PC-3 (cell line): ENCODE data around the gene PPP1R36. TPM values are rescaled to one million over a fixed set of nuclear protein-coding genes. Genes with fewer than 3 reads are reported as not detected.
"Not testable (repeated sequence)": the region's sequence is repeated elsewhere in the genome, so short reads cannot be mapped to it uniquely, and the experiment has no call there.

Source experiments
- ATAC-seq: fragments of 200-7000 bp; cut with Tn5 transposase; 2 replicates; pipeline ENCODE4 v1.9.1; 2020; ENCODE audit warnings: mild to moderate bottlenecking, moderate library complexity
- BruUV-seq: library from RNA; stranded (reverse); fragments of 400-500 nt; replicated peaks from 2 replicates; lab custom pipeline; 2021; lab: Mats Ljungman, UMichigan
- CTCF ChIA-PET: fragments of 300-600 bp; sonication (Branson Sonifier 250); formaldehyde crosslinking; loops from one replicate; lab custom pipeline; 2022; ENCODE audit warnings: antibody characterized with exemption; lab: Charles Lee
- POLR2A ChIA-PET: fragments of 300-600 bp; sonication (Branson Sonifier 250); formaldehyde crosslinking; loops from one replicate; lab custom pipeline; 2022; ENCODE audit warnings: antibody characterized with exemption; ENCODE audit not compliant: unreplicated experiment; lab: Charles Lee
- DNase-seq: peaks from one replicate; pipeline ENCODE4 v3.0.0-alpha.2; 2015
- H2AFZ ChIP-seq: fragments of 300-600 bp; sonication (generic); 2 replicates; pipeline ENCODE4 v1.6.0; 2016; ENCODE audit warnings: antibody characterized with exemption, low read length
- H3F3A ChIP-seq: fragments of 300-600 bp; sonication (generic); one replicate; pipeline ENCODE4 v1.6.0; 2017; ENCODE audit warnings: antibody characterized with exemption, low read length, control low read depth, mild to moderate bottlenecking; ENCODE audit not compliant: unreplicated experiment
- H3K27ac ChIP-seq: fragments of 300-600 bp; sonication (generic); 2 replicates; pipeline ENCODE4 v1.5.1; 2016; ENCODE audit warnings: mild to moderate bottlenecking, low read length
- H3K27me3 ChIP-seq: fragments of 300-600 bp; sonication (generic); 2 replicates; pipeline ENCODE4 v1.6.1; 2016; ENCODE audit warnings: low read length, mixed read lengths
- H3K36me3 ChIP-seq: fragments of 300-600 bp; sonication (generic); 2 replicates; pipeline ENCODE4 v1.6.1; 2016; ENCODE audit warnings: low read depth, mixed run types, low read length, mixed read lengths
- H3K4me1 ChIP-seq: fragments of 300-600 bp; sonication (generic); 2 replicates; pipeline ENCODE4 v1.5.1; 2016; ENCODE audit warnings: low read length; ENCODE audit not compliant: insufficient read depth
- H3K4me2 ChIP-seq: fragments of 300-600 bp; sonication (generic); 2 replicates; pipeline ENCODE4 v1.6.0; 2016; ENCODE audit warnings: low read length
- H3K4me3 ChIP-seq: fragments of 300-600 bp; sonication (generic); 2 replicates; pipeline ENCODE4 v1.5.1; 2016; ENCODE audit warnings: mild to moderate bottlenecking, low read length, mixed read lengths
- H3K79me2 ChIP-seq: fragments of 300-600 bp; sonication (generic); 2 replicates; pipeline ENCODE4 v1.6.1; 2017; ENCODE audit warnings: low read length, mixed read lengths
- H3K9ac ChIP-seq: fragments of 300-600 bp; sonication (generic); 2 replicates; pipeline ENCODE4 v1.6.0; 2016; ENCODE audit warnings: mild to moderate bottlenecking, low read length
- H3K9me2 ChIP-seq: fragments of 300-600 bp; sonication (generic); replicated peaks from 2 replicates; pipeline ENCODE4 v1.6.1; 2016; ENCODE audit warnings: mixed run types, low read length, mixed read lengths
- H3K9me3 ChIP-seq: fragments of 300-600 bp; sonication (generic); 2 replicates; pipeline ENCODE4 v1.6.1; 2016; ENCODE audit warnings: low read length, mixed read lengths
- H4K20me1 ChIP-seq: fragments of 300-600 bp; sonication (generic); 2 replicates; pipeline ENCODE4 v1.6.1; 2016; ENCODE audit warnings: low read length, mixed read lengths
- EZH2 ChIP-seq: fragments of 300-600 bp; sonication (generic); IDR thresholded peaks from one replicate; pipeline ENCODE4 v1.6.1; 2017; ENCODE audit warnings: antibody characterized with exemption, mild to moderate bottlenecking, low read length; ENCODE audit not compliant: unreplicated experiment
- EZH2phosphoT487 ChIP-seq: fragments of 300-600 bp; sonication (generic); IDR thresholded peaks from 2 replicates; pipeline ENCODE4 v1.6.1; 2018; ENCODE audit warnings: mild to moderate bottlenecking, antibody characterized with exemption, low read length, borderline replicate concordance
- intact Hi-C: fragments of 100-400 bp; cut with micrococcal nuclease; formaldehyde crosslinking; loops from 2 replicates; pipeline ENCODE4 v1.9.0; 2023
- total RNA-seq: library from RNA; depleted of rRNA; stranded (reverse); fragments of >200 nt; gene quantifications from 2 replicates; pipeline ENCODE4 v1.2.3, GENCODE V29; 2014
- TF ChIP-seq, protein P1 (sequence below): fragments of 300-600 bp; sonication (generic); conservative IDR thresholded peaks from 2 replicates; pipeline ENCODE4 v1.5.1; 2017; ENCODE audit warnings: antibody characterized with exemption, low read depth, mild to moderate bottlenecking, low read length

Gene PPP1R36
- total RNA-seq, 1 experiment from 2014 or later, result 0.26 TPM

DNA sequence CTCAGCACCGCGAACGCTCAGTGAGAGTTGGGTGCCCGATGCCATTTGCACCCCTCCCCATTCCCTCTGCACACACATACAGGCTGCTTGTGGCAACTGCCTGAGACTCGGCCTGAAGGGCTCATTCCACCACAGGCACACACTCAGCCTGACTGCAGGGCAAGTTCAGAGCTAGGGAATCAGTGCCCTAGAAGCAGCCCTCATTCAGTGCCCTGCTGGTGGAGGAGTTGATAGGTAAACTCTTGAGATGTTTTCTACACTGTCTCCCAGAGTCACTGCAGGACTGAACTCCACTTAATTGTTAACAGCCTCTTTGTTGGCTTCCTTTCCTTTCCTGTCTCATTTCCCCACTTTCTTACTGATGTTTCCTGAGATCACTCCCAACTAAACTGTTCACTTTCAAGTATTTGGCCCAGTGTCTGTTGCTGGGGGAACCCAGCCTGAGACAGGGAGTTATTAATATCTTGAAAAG lies 16.9 kb downstream of the PPP1R36 start:
- ATAC-seq (peak; percentile 6), DNase-seq (no peak)
- H4K20me1 ChIP-seq, result no peaks in the 10 kb centered on the region
- no peaks in the 10 kb centered on the region for H3K9me2 ChIP-seq
- H3K4me3 ChIP-seq, result no peak overlapping the region
- BruUV-seq, result no TSS peak
- H2AFZ ChIP-seq, result no peak overlapping the region
- ChIA-PET CTCF (no interaction called here), POLR2A (no interaction called here)
- no peak overlapping the region for H3K4me2 ChIP-seq
- TF ChIP-seq EZH2phosphoT487 (no peak), EZH2 (no peak)
- TF ChIP-seq, protein P1, sequence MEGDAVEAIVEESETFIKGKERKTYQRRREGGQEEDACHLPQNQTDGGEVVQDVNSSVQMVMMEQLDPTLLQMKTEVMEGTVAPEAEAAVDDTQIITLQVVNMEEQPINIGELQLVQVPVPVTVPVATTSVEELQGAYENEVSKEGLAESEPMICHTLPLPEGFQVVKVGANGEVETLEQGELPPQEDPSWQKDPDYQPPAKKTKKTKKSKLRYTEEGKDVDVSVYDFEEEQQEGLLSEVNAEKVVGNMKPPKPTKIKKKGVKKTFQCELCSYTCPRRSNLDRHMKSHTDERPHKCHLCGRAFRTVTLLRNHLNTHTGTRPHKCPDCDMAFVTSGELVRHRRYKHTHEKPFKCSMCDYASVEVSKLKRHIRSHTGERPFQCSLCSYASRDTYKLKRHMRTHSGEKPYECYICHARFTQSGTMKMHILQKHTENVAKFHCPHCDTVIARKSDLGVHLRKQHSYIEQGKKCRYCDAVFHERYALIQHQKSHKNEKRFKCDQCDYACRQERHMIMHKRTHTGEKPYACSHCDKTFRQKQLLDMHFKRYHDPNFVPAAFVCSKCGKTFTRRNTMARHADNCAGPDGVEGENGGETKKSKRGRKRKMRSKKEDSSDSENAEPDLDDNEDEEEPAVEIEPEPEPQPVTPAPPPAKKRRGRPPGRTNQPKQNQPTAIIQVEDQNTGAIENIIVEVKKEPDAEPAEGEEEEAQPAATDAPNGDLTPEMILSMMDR, result no peak
- no peaks in the 10 kb centered on the region for H3K9me3 ChIP-seq
- H3K36me3 ChIP-seq, result no peaks in the 10 kb centered on the region
- no peaks in the 10 kb centered on the region for H3F3A ChIP-seq
- no peak overlapping the region for H3K27ac ChIP-seq
- intact Hi-C loops, result no loop called here
- no peaks in the 10 kb centered on the region for H3K27me3 ChIP-seq
- no peaks in the 10 kb centered on the region for H3K79me2 ChIP-seq
- H3K4me1 ChIP-seq, result peaks cover 11% of the 10 kb centered on the region
- H3K9ac ChIP-seq, result no peak overlapping the region

DNA sequence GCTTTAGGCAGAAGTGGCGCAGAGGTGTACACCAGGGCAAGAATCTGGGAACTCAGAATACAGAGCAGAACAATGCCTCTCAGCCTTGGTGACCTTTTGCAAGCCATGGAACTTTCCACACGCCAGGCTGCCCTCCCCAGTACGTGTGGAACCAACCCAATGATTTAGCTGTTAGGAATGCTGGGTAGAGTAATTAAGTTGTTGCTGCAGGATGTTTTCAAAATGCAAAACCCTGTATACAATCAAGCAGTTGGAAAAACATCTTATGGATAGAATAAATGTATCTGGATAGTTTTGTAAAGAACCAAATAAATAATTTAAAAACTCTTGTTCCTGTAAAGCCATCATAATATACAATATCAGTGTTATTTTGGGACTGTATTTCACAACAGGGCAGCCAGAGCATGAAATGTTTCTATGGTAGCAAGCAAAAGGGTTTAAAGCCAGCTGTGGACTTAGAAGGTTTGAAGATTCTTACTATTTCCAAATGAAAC lies 19.4 kb downstream of the PPP1R36 start:
- Histone ChIP-seq H3K4me1 (peaks cover 11% of the 10 kb centered on the region), H3K9ac (no peak overlapping the region), H4K20me1 (no peaks in the 10 kb centered on the region), H3K79me2 (no peaks in the 10 kb centered on the region), H3F3A (no peaks in the 10 kb centered on the region), H3K4me2 (0 out of 2 replicates have a peak overlapping the region, but pooled peaks have one; percentile 12), H3K27me3 (no peaks in the 10 kb centered on the region), H3K9me2 (no peaks in the 10 kb centered on the region), H3K9me3 (no peaks in the 10 kb centered on the region), H3K36me3 (no peaks in the 10 kb centered on the region), H3K27ac (no peak overlapping the region), H2AFZ (peak overlapping the region; percentile 36), H3K4me3 (no peak overlapping the region)
- TF ChIP-seq, protein P1, result no peak
- no peak for TF ChIP-seq EZH2
- TF ChIP-seq EZH2phosphoT487, result no peak
- CTCF ChIA-PET, result interaction anchor here (0.6 kb wide), 1 partner anchor 30 kb away, joined by 6 read pairs; no protein-coding TSS in a partner anchor
- intact Hi-C loops, result loop anchor here (2.0 kb wide), 1 partner anchor 26 kb away; no protein-coding TSS in a partner anchor
- DNase-seq (peak; percentile 63), ATAC-seq (peak; percentile 91)
- no TSS peak for BruUV-seq
- POLR2A ChIA-PET, result interaction anchor here (0.5 kb wide), 2 partner anchors 46 to 459 kb away, joined by 4 to 5 read pairs; no protein-coding TSS in a partner anchor

GRCh38 chr14:64569646-64570045 lies 19.9 kb downstream of the PPP1R36 start:
- Histone ChIP-seq H3K4me1 (peaks cover 11% of the 10 kb centered on the region), H2AFZ (peak overlapping the region; percentile 36; the same call in 1 of the 2 replicates)
- H3K36me3 ChIP-seq, BruUV-seq, H4K20me1 ChIP-seq, H3K4me2 ChIP-seq, H3K9me2 ChIP-seq, DNase-seq, H3F3A ChIP-seq, H3K27me3 ChIP-seq, H3K9ac ChIP-seq, H3K27ac ChIP-seq, H3K4me3 ChIP-seq, H3K9me3 ChIP-seq, H3K79me2 ChIP-seq, ATAC-seq: not testable (repeated sequence)
- ChIA-PET CTCF (interaction anchor here (0.6 kb wide), 1 partner anchor 30 kb away, joined by 6 read pairs; no protein-coding TSS in a partner anchor), POLR2A (interaction anchor here (0.5 kb wide), 2 partner anchors 45 to 459 kb away, joined by 4 to 5 read pairs; no protein-coding TSS in a partner anchor)
- intact Hi-C loops, result loop anchor here (2.0 kb wide), 1 partner anchor 27 kb away; no protein-coding TSS in a partner anchor
